GM18526 (cell line): Measurements from ENCODE around the gene COL24A1.

ENCODE experiments used
- POLR2A ChIP-seq: IDR thresholded peaks from 3 replicates; pipeline ENCODE4 v1.6.1; 2011; ENCODE audit not compliant: insufficient read length; ENCODE audit errors: extremely low read depth

COL24A1 gene

DNA sequence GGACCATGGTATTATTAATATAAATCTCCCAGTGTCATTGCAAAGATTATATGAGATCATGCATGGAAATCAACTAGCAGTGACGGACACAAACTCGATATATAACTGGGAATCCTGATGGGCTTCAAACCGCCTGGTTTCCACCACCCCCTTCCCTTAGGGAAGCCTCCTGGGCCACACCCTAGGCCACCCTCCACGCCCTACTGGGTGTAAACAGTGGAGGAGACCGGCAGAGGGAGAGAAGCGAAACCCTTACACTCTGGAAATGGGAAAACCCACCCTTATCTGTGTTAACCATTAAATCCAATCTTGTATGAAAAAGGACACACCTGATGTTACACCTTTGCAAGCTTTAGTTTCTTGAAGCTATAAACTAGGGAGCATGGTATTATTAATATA is 447.7 kb downstream of the COL24A1 start:
- no peak for TF ChIP-seq POLR2A

- TF ChIP-seq POLR2A, result peak; percentile 83
These were observed 448.4 kb downstream of the COL24A1 start, which contains the start of gene ZNHIT6 for GRCh38 chr1:85707990-85708828. ZNHIT6 (minus strand) TSS chr1:85708433; CDS start chr1:85708284, 149 bp downstream.

- no peak for TF ChIP-seq POLR2A
These were observed 449.1 kb downstream of the COL24A1 start for GRCh38 chr1:85707267-85707989.

- TF ChIP-seq POLR2A, result no peak
These were observed 450.6 kb downstream of the COL24A1 start for GRCh38 chr1:85705940-85706339.

- TF ChIP-seq POLR2A, result no peak
These were observed 456.1 kb downstream of the COL24A1 start for GRCh38 chr1:85700422-85700821.

GRCh38 chr1:85697895-85698294 is 458.7 kb downstream of the COL24A1 start:
- no peak for TF ChIP-seq POLR2A

- no peak for TF ChIP-seq POLR2A
These were observed 463.8 kb downstream of the COL24A1 start for GRCh38 chr1:85692730-85693314.

DNA sequence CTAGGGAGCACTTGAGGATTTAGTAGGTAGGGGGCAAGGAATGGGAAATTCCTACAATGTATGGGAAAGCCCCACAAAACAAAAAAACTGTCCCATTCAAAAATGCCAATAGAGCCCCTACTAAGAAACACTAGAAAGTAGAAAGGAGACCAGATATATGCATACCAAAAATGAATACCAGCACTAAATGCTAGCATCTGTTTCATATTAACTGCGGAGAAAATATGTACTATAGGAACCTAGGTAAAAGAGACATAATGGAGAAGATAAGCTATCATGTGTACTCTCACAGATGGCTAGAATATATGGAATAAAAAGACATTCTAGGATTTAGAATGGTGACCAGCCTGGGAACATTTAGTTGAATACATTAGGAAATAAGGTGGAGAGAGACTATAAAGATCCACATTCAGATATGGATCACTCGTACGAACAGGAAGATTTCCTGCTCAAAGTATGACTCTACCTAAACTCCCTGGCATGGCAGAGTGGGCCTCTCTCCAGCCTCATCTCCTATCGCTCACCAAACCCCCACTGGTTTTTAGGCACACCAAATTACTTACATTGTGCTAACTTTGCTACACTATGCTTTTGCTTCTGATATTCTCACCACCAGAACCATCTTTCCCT is 466.7 kb downstream of the COL24A1 start:
- no peak for TF ChIP-seq POLR2A

GRCh38 chr1:85683292-85684025 is 473.1 kb downstream of the COL24A1 start:
- no peak for TF ChIP-seq POLR2A

DNA sequence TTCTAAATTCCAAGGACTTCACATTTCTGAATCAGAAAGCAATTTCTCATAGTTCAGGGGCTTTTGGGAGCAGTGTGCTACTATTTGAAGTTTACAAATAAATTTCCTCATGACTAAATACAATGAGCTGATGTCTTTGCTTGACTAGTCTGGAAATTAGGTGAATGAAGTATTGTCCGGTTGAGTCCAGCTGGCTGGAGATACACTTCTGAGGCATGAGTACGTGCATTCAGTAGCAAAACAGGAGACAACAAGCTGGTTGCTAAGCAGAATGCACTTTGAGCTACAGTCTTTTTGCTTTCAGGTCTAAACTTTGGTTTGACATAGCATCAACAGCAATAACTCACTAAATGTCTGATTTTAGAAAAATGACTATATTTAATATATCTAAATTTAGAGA is 475.5 kb downstream of the COL24A1 start:
- TF ChIP-seq POLR2A, result no peak
